SH-SY5Y (cell line): ENCODE data around the gene TGFBR3.

ENCODE experiments used
- GATA2 ChIP-seq: IDR thresholded peaks from 2 replicates; pipeline ENCODE4 v1.6.1; 2011; ENCODE audit warnings: mild to moderate bottlenecking, low read depth, low read length
- GATA3 ChIP-seq: IDR thresholded peaks from 2 replicates; pipeline ENCODE4 v1.6.1; 2011; ENCODE audit warnings: low read depth, mild to moderate bottlenecking, low read length, moderate library complexity

GRCh38 chr1:91853397-91853796 is 32.6 kb downstream of the TGFBR3 start:
- TF ChIP-seq GATA2 (no peak), GATA3 (no peak)
